BE2C (cell line): ENCODE results near the gene WWOX.

Experiments used
- DNase-seq: peaks from one replicate; pipeline ENCODE4 v3.0.0-alpha.2; 2020
- H3K27me3 ChIP-seq: fragments of 250-450 bp; sonication (Bioruptor Pico); 2 replicates; pipeline ENCODE4 v1.5.1; 2020; ENCODE audit warnings: mild to moderate bottlenecking
- H3K36me3 ChIP-seq: fragments of 250-450 bp; sonication (Bioruptor Pico); 2 replicates; pipeline ENCODE4 v1.5.1; 2020; ENCODE audit warnings: mild to moderate bottlenecking
- H3K4me1 ChIP-seq: fragments of 250-450 bp; sonication (Bioruptor Pico); 2 replicates; pipeline ENCODE4 v1.5.1; 2020
- H3K4me3 ChIP-seq: 2 replicates; pipeline ENCODE4 v1.5.1; 2011; ENCODE audit warnings: low read depth, low read length
- H3K9me3 ChIP-seq: fragments of 250-450 bp; sonication (Bioruptor Pico); 2 replicates; pipeline ENCODE4 v1.5.1; 2020
- TF ChIP-seq, protein P1 (sequence below): IDR thresholded peaks from 2 replicates; pipeline ENCODE4 v1.5.1; 2012; ENCODE audit warnings: mild to moderate bottlenecking, low read depth, low read length

WWOX gene

DNA sequence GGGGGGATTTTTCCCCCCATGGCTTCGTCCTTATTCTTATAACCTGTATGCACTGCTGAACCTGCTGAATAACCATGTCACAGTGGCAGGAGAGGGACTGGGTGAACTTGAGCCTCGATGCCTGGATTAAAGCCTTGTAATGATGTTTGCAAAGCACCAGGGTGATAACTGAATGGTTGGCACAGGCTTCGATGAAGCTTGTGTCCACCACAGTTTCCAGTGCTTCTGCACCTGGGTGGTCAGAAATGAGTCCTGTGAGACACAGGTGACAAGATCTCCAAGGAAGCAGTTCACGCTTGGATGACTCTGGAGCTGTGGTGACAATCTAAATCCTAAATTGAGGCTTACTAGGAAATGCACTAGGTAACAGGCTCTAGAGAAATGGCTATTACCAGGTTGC is 771.8 kb downstream of the WWOX start:
- Histone ChIP-seq H3K4me1 (no peaks in the 10 kb centered on the region), H3K27me3 (no peaks in the 10 kb centered on the region), H3K9me3 (no peaks in the 10 kb centered on the region), H3K4me3 (no peak overlapping the region), H3K36me3 (no peaks in the 10 kb centered on the region)
- TF ChIP-seq, protein P1, sequence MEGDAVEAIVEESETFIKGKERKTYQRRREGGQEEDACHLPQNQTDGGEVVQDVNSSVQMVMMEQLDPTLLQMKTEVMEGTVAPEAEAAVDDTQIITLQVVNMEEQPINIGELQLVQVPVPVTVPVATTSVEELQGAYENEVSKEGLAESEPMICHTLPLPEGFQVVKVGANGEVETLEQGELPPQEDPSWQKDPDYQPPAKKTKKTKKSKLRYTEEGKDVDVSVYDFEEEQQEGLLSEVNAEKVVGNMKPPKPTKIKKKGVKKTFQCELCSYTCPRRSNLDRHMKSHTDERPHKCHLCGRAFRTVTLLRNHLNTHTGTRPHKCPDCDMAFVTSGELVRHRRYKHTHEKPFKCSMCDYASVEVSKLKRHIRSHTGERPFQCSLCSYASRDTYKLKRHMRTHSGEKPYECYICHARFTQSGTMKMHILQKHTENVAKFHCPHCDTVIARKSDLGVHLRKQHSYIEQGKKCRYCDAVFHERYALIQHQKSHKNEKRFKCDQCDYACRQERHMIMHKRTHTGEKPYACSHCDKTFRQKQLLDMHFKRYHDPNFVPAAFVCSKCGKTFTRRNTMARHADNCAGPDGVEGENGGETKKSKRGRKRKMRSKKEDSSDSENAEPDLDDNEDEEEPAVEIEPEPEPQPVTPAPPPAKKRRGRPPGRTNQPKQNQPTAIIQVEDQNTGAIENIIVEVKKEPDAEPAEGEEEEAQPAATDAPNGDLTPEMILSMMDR: no peak
- no peak for DNase-seq

DNA sequence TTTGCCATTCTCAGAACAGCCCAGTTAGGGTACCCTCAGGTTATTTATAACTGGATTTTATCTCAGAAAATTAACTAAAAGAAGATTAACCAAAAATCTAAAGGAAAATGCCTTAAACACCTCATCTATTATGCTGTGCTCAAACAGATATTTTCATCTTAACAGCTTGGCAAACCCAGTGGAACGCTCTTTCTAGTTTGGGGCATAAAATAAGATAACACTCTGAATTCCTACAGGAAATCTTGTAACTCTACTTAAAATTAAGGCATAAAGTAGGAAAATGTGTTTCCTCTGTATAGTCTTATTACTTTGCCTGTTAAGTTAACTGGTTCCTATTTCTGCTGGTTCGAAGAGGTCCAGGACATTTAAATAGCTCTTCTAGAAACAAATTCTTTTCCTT is 777.2 kb downstream of the WWOX start:
- no peak for DNase-seq
- Histone ChIP-seq H3K27me3 (no peaks in the 10 kb centered on the region), H3K4me3 (no peak overlapping the region), H3K36me3 (no peaks in the 10 kb centered on the region), H3K4me1 (no peaks in the 10 kb centered on the region), H3K9me3 (no peaks in the 10 kb centered on the region)
- TF ChIP-seq, protein P1: no peak

DNA sequence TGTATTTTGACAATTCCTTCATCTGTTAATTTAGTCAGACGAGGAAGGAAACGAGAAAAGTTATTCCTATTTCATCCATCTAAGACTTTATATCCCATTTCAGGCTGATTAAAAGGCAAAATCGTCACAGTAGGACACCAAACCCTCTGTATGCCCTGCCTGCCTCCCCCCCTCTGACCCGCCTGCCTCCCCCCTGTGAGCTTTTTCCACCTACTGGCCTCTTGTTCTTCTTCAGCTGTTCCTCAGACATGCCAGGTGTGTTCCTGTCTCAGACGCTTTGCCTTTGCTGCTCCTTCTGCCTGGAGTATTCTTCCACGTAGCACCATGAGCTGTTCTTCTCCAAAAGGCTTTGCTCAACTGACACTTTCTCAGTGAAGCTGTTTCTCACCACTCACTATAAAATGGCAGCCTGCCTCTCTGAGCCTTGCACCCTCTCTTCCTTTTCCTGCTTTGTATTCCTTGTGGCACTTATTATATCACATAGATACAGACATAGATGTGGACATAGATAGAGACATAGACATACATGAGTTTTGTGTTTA is 777.7 kb downstream of the WWOX start:
- TF ChIP-seq, protein P1: no peak
- no peak for DNase-seq
- Histone ChIP-seq H3K4me3 (no peak overlapping the region), H3K9me3 (no peaks in the 10 kb centered on the region), H3K27me3 (no peaks in the 10 kb centered on the region), H3K36me3 (no peaks in the 10 kb centered on the region), H3K4me1 (no peaks in the 10 kb centered on the region)

DNA sequence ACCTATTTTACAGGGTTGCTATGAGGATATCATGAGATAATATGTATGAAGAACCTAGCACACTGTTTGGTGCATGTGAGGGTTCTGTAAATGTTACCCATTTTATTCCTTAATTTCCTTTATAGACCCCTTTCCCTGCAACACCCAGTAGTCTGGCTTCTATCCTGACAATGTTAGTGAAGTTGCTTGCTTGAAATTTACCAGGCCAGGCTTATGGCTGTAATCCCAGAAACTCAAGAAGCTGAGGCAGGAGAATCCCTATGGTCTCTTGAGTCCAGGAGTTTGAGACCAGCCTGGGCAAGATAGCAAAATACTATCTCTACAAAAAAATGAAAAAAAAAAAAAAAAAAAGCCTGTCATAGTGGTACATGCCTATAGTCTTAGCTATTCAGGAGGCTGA is 779.1 kb downstream of the WWOX start:
- DNase-seq: no peak
- no peak overlapping the region for H3K4me3 ChIP-seq
- H3K4me1 ChIP-seq: no peaks in the 10 kb centered on the region
- TF ChIP-seq, protein P1: no peak
- no peaks in the 10 kb centered on the region for H3K36me3 ChIP-seq
- H3K27me3 ChIP-seq: no peaks in the 10 kb centered on the region
- no peaks in the 10 kb centered on the region for H3K9me3 ChIP-seq

DNA sequence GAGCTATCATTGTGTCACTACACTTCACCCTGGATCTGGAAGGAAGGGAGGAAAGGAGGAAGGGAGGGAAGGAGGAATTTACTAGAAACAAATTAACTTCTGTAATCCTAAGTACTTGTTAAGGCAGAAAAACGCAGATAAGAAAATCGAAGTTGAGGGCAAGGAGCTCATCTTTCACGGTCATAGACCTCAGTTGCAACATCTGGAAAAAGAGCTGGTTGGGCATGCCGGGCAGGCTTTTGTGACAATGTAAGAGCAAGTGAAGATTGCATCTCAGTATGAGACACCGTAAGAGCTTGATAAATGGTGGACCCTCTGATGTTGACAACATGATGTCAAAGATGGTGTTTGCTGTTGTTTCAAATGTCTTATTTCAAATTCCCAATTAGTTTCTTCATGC is 779.6 kb downstream of the WWOX start:
- no peak for DNase-seq
- H3K9me3 ChIP-seq: no peaks in the 10 kb centered on the region
- no peak overlapping the region for H3K4me3 ChIP-seq
- H3K27me3 ChIP-seq: no peaks in the 10 kb centered on the region
- H3K4me1 ChIP-seq: no peaks in the 10 kb centered on the region
- no peaks in the 10 kb centered on the region for H3K36me3 ChIP-seq
- TF ChIP-seq, protein P1: no peak

DNA sequence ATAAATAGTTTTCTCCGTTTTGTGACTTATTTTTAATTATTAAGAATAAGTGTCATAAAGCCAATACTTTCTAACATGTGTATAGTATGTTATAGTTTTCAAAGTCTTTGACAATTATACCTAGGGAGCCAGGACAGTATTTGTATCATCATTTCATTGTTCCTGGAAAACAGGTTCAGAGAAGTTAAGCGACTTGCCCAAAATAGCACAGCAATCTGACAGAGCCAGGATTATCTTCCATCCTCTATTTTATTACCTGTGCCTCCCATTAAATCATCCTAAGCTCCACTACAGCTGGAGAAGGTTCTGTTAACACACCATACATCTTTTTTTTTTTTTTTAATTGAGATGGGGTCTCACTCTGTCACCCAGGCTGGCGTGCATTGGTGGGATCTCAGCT is 782.7 kb downstream of the WWOX start:
- no peak for DNase-seq
- Histone ChIP-seq H3K27me3 (no peaks in the 10 kb centered on the region), H3K4me1 (no peaks in the 10 kb centered on the region), H3K36me3 (no peaks in the 10 kb centered on the region), H3K4me3 (no peak overlapping the region), H3K9me3 (no peaks in the 10 kb centered on the region)
- TF ChIP-seq, protein P1: no peak
